Measurements from ENCODE around the gene S100A6.

The S100A6 gene

GRCh38 chr1:153537376-153537730 is 1.6 kb upstream of the S100A6 start:
- TF ChIP-seq EZH2 (IDR thresholded peaks at IDR 0.05; ENCODE audit: borderline replicate concordance, low read length) (no peak), CTCF (IDR thresholded peaks at IDR 0.05; ENCODE audit: low read length) (no peak)
- no peaks in the 10 kb centered on the region for H3K9me2 ChIP-seq (ENCODE audit: low read depth, low read length)
- no peak overlapping the region for H3K27ac ChIP-seq (ENCODE audit: low read depth, low read length, poor library complexity, severe bottlenecking)
- no peaks in the 10 kb centered on the region for H3K36me3 ChIP-seq (ENCODE audit: insufficient read depth, low read length)
- H4K20me1 ChIP-seq (ENCODE audit: insufficient read depth, low read length) = no peaks in the 10 kb centered on the region
- H3K79me2 ChIP-seq (ENCODE audit: insufficient read depth, low read length) = no peaks in the 10 kb centered on the region
- H3K4me3 ChIP-seq (ENCODE audit: low read depth, low read length, poor library complexity, severe bottlenecking) = no peak overlapping the region
- no peak overlapping the region for H3K9ac ChIP-seq (ENCODE audit: low read length)
- H2AFZ ChIP-seq (ENCODE audit: low read length) = no peak overlapping the region
- H3K27me3 ChIP-seq (ENCODE audit: insufficient read depth, low read length) = no peaks in the 10 kb centered on the region
- no peaks in the 10 kb centered on the region for H3F3A ChIP-seq (ENCODE audit: insufficient read depth, low read length)
- H3K9me3 ChIP-seq (ENCODE audit: low read length) = no peaks in the 10 kb centered on the region
- peaks cover 15% of the 10 kb centered on the region for H3K4me1 ChIP-seq (ENCODE audit: insufficient read depth, low read length, severe bottlenecking)
- H3K4me2 ChIP-seq (ENCODE audit: low read length) = no peak overlapping the region

GRCh38 chr1:153536671-153537375 is 1.0 kb upstream of the S100A6 start:
- no peaks in the 10 kb centered on the region for H4K20me1 ChIP-seq (ENCODE audit: insufficient read depth, low read length)
- H3K36me3 ChIP-seq (ENCODE audit: insufficient read depth, low read length) = no peaks in the 10 kb centered on the region
- H3K9me3 ChIP-seq (ENCODE audit: low read length) = no peaks in the 10 kb centered on the region
- H3K4me1 ChIP-seq (ENCODE audit: insufficient read depth, low read length, severe bottlenecking) = peaks cover 15% of the 10 kb centered on the region
- H3F3A ChIP-seq (ENCODE audit: insufficient read depth, low read length) = no peaks in the 10 kb centered on the region
- peak overlapping the region; percentile 81 for H3K4me2 ChIP-seq (ENCODE audit: low read length)
- H3K9ac ChIP-seq (ENCODE audit: low read length) = no peak overlapping the region; the same call in 1 of the 2 replicates
- no peaks in the 10 kb centered on the region for H3K27me3 ChIP-seq (ENCODE audit: insufficient read depth, low read length)
- H3K79me2 ChIP-seq (ENCODE audit: insufficient read depth, low read length) = no peaks in the 10 kb centered on the region
- no peak overlapping the region for H3K27ac ChIP-seq (ENCODE audit: low read depth, low read length, poor library complexity, severe bottlenecking)
- no peaks in the 10 kb centered on the region for H3K9me2 ChIP-seq (ENCODE audit: low read depth, low read length)
- no peak overlapping the region for H2AFZ ChIP-seq (ENCODE audit: low read length)
- TF ChIP-seq EZH2 (IDR thresholded peaks at IDR 0.05; ENCODE audit: borderline replicate concordance, low read length) (no peak), CTCF (IDR thresholded peaks at IDR 0.05; ENCODE audit: low read length) (no peak)
- peak overlapping the region; percentile 56 for H3K4me3 ChIP-seq (ENCODE audit: low read depth, low read length, poor library complexity, severe bottlenecking)

- Histone ChIP-seq H3K4me1 (ENCODE audit: insufficient read depth, low read length, severe bottlenecking) (peaks cover 15% of the 10 kb centered on the region), H2AFZ (ENCODE audit: low read length) (no peak overlapping the region), H3K36me3 (ENCODE audit: insufficient read depth, low read length) (no peaks in the 10 kb centered on the region), H3K4me2 (ENCODE audit: low read length) (peak overlapping the region; percentile 81), H3K9ac (ENCODE audit: low read length) (peak overlapping the region; percentile 32; the same call in 1 of the 2 replicates), H3K27me3 (ENCODE audit: insufficient read depth, low read length) (no peaks in the 10 kb centered on the region), H3K4me3 (ENCODE audit: low read depth, low read length, poor library complexity, severe bottlenecking) (peak overlapping the region; percentile 56), H3K9me3 (ENCODE audit: low read length) (no peaks in the 10 kb centered on the region), H3F3A (ENCODE audit: insufficient read depth, low read length) (no peaks in the 10 kb centered on the region), H3K9me2 (ENCODE audit: low read depth, low read length) (no peaks in the 10 kb centered on the region), H3K27ac (ENCODE audit: low read depth, low read length, poor library complexity, severe bottlenecking) (no peak overlapping the region), H4K20me1 (ENCODE audit: insufficient read depth, low read length) (no peaks in the 10 kb centered on the region), H3K79me2 (ENCODE audit: insufficient read depth, low read length) (no peaks in the 10 kb centered on the region)
- no peak for TF ChIP-seq CTCF (IDR thresholded peaks at IDR 0.05; ENCODE audit: low read length)
- no peak for TF ChIP-seq EZH2 (IDR thresholded peaks at IDR 0.05; ENCODE audit: borderline replicate concordance, low read length)
Observed at GRCh38 chr1:153536012-153536670, 350 bp upstream of the S100A6 start.
